ENCODE results near the gene RASA1.

The RASA1 gene

GRCh38 chr5:87400305-87400899 lies 132.7 kb downstream of the RASA1 start:
- no peak for DNase-seq (ENCODE audit: low read depth in 1 of 2, low spot score in 1 of 2)

- no peak for DNase-seq (ENCODE audit: low read depth in 1 of 2, low spot score in 1 of 2)
Observed at GRCh38 chr5:87401626-87402025, 133.9 kb downstream of the RASA1 start.

GRCh38 chr5:87403409-87403808 lies 135.7 kb downstream of the RASA1 start:
- no peak for DNase-seq (ENCODE audit: low read depth in 1 of 2, low spot score in 1 of 2)

- no peak for DNase-seq (ENCODE audit: low read depth in 1 of 2, low spot score in 1 of 2)
Observed at GRCh38 chr5:87403899-87404298, 136.2 kb downstream of the RASA1 start.

- no peak for DNase-seq (ENCODE audit: low read depth in 1 of 2, low spot score in 1 of 2)
Observed at GRCh38 chr5:87404359-87404758, 136.7 kb downstream of the RASA1 start.

GRCh38 chr5:87405472-87406155 lies 137.9 kb downstream of the RASA1 start:
- no peak for DNase-seq (ENCODE audit: low read depth in 1 of 2, low spot score in 1 of 2)

- DNase-seq (ENCODE audit: low read depth in 1 of 2, low spot score in 1 of 2): no peak
Observed at GRCh38 chr5:87408204-87408603, 140.5 kb downstream of the RASA1 start.

GRCh38 chr5:87410931-87411330 lies 143.2 kb downstream of the RASA1 start:
- no peak for DNase-seq (ENCODE audit: low read depth in 1 of 2, low spot score in 1 of 2)

- no peak for DNase-seq (ENCODE audit: low read depth in 1 of 2, low spot score in 1 of 2)
Observed at GRCh38 chr5:87411586-87411972, 143.9 kb downstream of the RASA1 start.

GRCh38 chr5:87411973-87412629 lies 144.4 kb downstream of the RASA1 start:
- DNase-seq (ENCODE audit: low read depth in 1 of 2, low spot score in 1 of 2): no peak

- peak; percentile 85 to 97 for DNase-seq (ENCODE audit: low read depth in 1 of 2, low spot score in 1 of 2)
Observed at GRCh38 chr5:87412630-87413342, 145.1 kb downstream of the RASA1 start, which contains the start of gene CCNH. Gene CCNH (minus strand): TSS chr5:87412930. CDS start chr5:87412794, 136 bp downstream.

GRCh38 chr5:87413343-87413645 lies 145.6 kb downstream of the RASA1 start:
- no peak for DNase-seq (ENCODE audit: low read depth in 1 of 2, low spot score in 1 of 2)

- DNase-seq (ENCODE audit: low read depth in 1 of 2, low spot score in 1 of 2): no peak
Observed at GRCh38 chr5:87418506-87418905, 150.8 kb downstream of the RASA1 start.

- no peak for DNase-seq (ENCODE audit: low read depth in 1 of 2, low spot score in 1 of 2)
Observed at GRCh38 chr5:87421307-87421706, 153.6 kb downstream of the RASA1 start.

- no peak for DNase-seq (ENCODE audit: low read depth in 1 of 2, low spot score in 1 of 2)
Observed at GRCh38 chr5:87423755-87424154, 156.1 kb downstream of the RASA1 start.

GRCh38 chr5:87430863-87431457 lies 163.3 kb downstream of the RASA1 start:
- no peak for DNase-seq (ENCODE audit: low read depth in 1 of 2, low spot score in 1 of 2)

GRCh38 chr5:87432460-87432859 lies 164.8 kb downstream of the RASA1 start:
- DNase-seq (ENCODE audit: low read depth in 1 of 2, low spot score in 1 of 2): no peak

- DNase-seq (ENCODE audit: low read depth in 1 of 2, low spot score in 1 of 2): no peak
Observed at GRCh38 chr5:87433945-87434344, 166.3 kb downstream of the RASA1 start.

- no peak for DNase-seq (ENCODE audit: low read depth in 1 of 2, low spot score in 1 of 2)
Observed at GRCh38 chr5:87434461-87434860, 166.8 kb downstream of the RASA1 start.

- DNase-seq (ENCODE audit: low read depth in 1 of 2, low spot score in 1 of 2): no peak
Observed at GRCh38 chr5:87435144-87435694, 167.5 kb downstream of the RASA1 start.

- DNase-seq (ENCODE audit: low read depth in 1 of 2, low spot score in 1 of 2): no peak
Observed at GRCh38 chr5:87437724-87438123, 170.0 kb downstream of the RASA1 start.

Data from activated CD4-positive, alpha-beta T cell treated with anti-CD3 and anti-CD28 coated beads, Interleukin-2, amount 50 U/mL, for 24 hours (primary cell).